ENCODE measurements around the gene AFDN.

DNA sequence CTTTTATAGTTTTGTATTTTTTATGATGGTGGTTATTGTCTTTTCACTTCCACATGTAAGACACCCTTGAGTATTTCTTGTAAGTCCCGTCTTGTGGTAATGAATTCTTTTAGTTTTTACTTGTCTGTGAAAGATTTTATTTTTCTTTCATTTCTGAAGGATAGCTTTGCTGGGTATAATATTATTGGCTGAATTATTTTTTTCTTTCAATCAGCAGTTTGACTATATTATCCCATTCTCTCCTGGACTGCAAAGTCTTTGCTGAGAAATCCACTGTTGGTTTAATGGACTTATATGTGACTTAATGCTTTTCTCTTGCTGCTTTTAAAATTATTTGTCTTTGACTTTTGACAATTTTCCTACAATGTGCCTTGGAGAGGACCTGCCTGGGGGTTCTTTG lies 184.6 kb downstream of the AFDN start:
- TF ChIP-seq CTCF (IDR thresholded peaks at IDR 0.05; ENCODE audit: poor library complexity) = no peak
- TF ChIP-seq EZH2phosphoT487 (IDR thresholded peaks at IDR 0.05; ENCODE audit: low read depth, severe bottlenecking, unreplicated experiment) = no peak
